B cell (primary cell): ENCODE results near the gene ORC2. TPM values are rescaled to one million over a fixed set of nuclear protein-coding genes. Genes with fewer than 3 reads are reported as not detected.

Experiments used
- ATAC-seq: fragments of 200-7000 bp; cut with Tn5 transposase; one replicate; pipeline ENCODE4 v1.10.0; 2021; ENCODE audit warnings: low read depth, mild to moderate bottlenecking, moderate number of reproducible peaks, moderate library complexity
- CTCF ChIA-PET: fragments of 350-600 bp; sonication (Branson Sonifier 250); formaldehyde crosslinking; loops from one replicate; lab custom pipeline; 2021; ENCODE audit warnings: antibody characterized with exemption, inconsistent platforms; lab: Charles Lee
- POLR2A ChIA-PET: fragments of 350-600 bp; sonication (Branson Sonifier 250); formaldehyde crosslinking; loops from one replicate; lab custom pipeline; 2021; ENCODE audit warnings: antibody characterized with exemption; lab: Charles Lee
- DNase-seq: peaks from one replicate; pipeline ENCODE4 v3.0.0; 2013
- H2AFZ ChIP-seq: 2 replicates; pipeline ENCODE4 v1.6.1; 2012; ENCODE audit warnings: mild to moderate bottlenecking, low read depth, low read length; ENCODE audit not compliant: insufficient read depth, poor library complexity, severe bottlenecking
- H3K27ac ChIP-seq, 2 donors: 1 replicate in 1 of 2; 2 replicates in 1 of 2; pipeline ENCODE4 v1.5.1; 2012 to 2013; ENCODE audit warnings: low read length in 2 of 2, mild to moderate bottlenecking in 2 of 2, moderate library complexity in 1 of 2
- H3K27me3 ChIP-seq, 4 experiments: fragments of 200-600 bp in 1 of 4; sonication (generic) in 1 of 4; replicated peaks in 1 of 4; 1 replicate in 2 of 4; 2 replicates in 2 of 4; pipeline versions ENCODE4 v1.6.1 to v1.7.0; 2013 to 2016; ENCODE audit warnings: low read length in 3 of 4, mild to moderate bottlenecking in 2 of 4, mixed read lengths in 1 of 4, moderate library complexity in 1 of 4; ENCODE audit not compliant: insufficient read depth in 4 of 4, control insufficient read depth in 3 of 4; ENCODE audit errors: control extremely low read depth in 1 of 4
- H3K36me3 ChIP-seq, 2 experiments: replicated peaks in 1 of 2; 1 replicate in 1 of 2; 2 replicates in 1 of 2; pipeline versions ENCODE4 v1.6.1 to v1.7.1; 2013; ENCODE audit warnings: low read length in 1 of 2; ENCODE audit not compliant: insufficient read depth in 2 of 2, control insufficient read depth in 1 of 2; ENCODE audit errors: control extremely low read depth in 1 of 2, extremely low read depth in 1 of 2
- H3K4me1 ChIP-seq, 2 donors: fragments of 200-600 bp in 1 of 2; sonication (generic) in 1 of 2; 1 replicate in 1 of 2; 2 replicates in 1 of 2; pipeline versions ENCODE4 v1.5.1 to v1.6.1; 2013 to 2017; ENCODE audit warnings: low read length in 2 of 2; ENCODE audit not compliant: control insufficient read depth in 2 of 2, insufficient read depth in 2 of 2
- H3K4me2 ChIP-seq: replicated peaks from 2 replicates; pipeline ENCODE3; 2012; ENCODE audit warnings: mild to moderate bottlenecking, low read depth, low read length; ENCODE audit not compliant: poor library complexity, severe bottlenecking
- H3K4me3 ChIP-seq, 5 experiments: fragments of 200-600 bp in 1 of 5; sonication (generic) in 1 of 5; 1 replicate in 3 of 5; 2 replicates in 2 of 5; pipeline versions ENCODE4 v1.5.1 to v1.7.0; 2011 to 2016; ENCODE audit warnings: low read length in 4 of 5, mild to moderate bottlenecking in 4 of 5, low read depth in 2 of 5, control low read depth in 1 of 5, moderate library complexity in 1 of 5; ENCODE audit not compliant: insufficient read depth in 1 of 5; ENCODE audit errors: control extremely low read depth in 1 of 5, extremely low read depth in 1 of 5
- H3K79me2 ChIP-seq: fragments of 200-600 bp; sonication (generic); one replicate; pipeline ENCODE4 v1.6.0; 2016; ENCODE audit warnings: low read length; ENCODE audit not compliant: control insufficient read depth, insufficient read depth
- H3K9ac ChIP-seq: fragments of 200-600 bp; sonication (generic); 2 replicates; pipeline ENCODE4 v1.6.1; 2017; ENCODE audit warnings: mild to moderate bottlenecking, low read length, moderate library complexity
- H3K9me3 ChIP-seq, 3 donors: one replicate each; pipeline versions ENCODE4 v1.6.1 to v1.7.1; 2013; ENCODE audit warnings: low read length in 2 of 3; ENCODE audit not compliant: control insufficient read depth in 2 of 3, insufficient read depth in 1 of 3; ENCODE audit errors: control extremely low read depth in 1 of 3
- H4K20me1 ChIP-seq: 2 replicates; pipeline ENCODE4 v1.6.0; 2012; ENCODE audit warnings: mild to moderate bottlenecking, low read length; ENCODE audit not compliant: insufficient read depth, control insufficient read depth, poor library complexity, severe bottlenecking
- H3K27ac Mint-ChIP-seq: one replicate; pipeline ENCODE4 v1.8.0; 2021; ENCODE audit warnings: mixed read lengths
- H3K27me3 Mint-ChIP-seq: one replicate; pipeline ENCODE4 v1.8.0; 2021; ENCODE audit warnings: mixed read lengths
- H3K4me1 Mint-ChIP-seq: one replicate; pipeline ENCODE4 v1.8.0; 2021; ENCODE audit warnings: mixed read lengths
- H3K4me3 Mint-ChIP-seq: one replicate; pipeline ENCODE4 v1.8.0; 2021; ENCODE audit warnings: mixed read lengths
- H3K9me3 Mint-ChIP-seq: one replicate; pipeline ENCODE4 v1.8.0; 2022; ENCODE audit warnings: mixed read lengths; ENCODE audit not compliant: insufficient read depth
- EZH2 ChIP-seq: IDR thresholded peaks from 2 replicates; pipeline ENCODE4 v1.6.1; 2012; ENCODE audit warnings: borderline replicate concordance, low read depth, mild to moderate bottlenecking, moderate library complexity, low read length; ENCODE audit not compliant: insufficient read depth, poor library complexity, severe bottlenecking
- WGBS: methylation state at CpG from one replicate; pipeline ENCODE4 v1.1.5; 2013; ENCODE audit warnings: missing lambda C conversion rate; ENCODE audit not compliant: insufficient coverage; 5-methylcytosine and 5-hydroxymethylcytosine counted together
- intact Hi-C: fragments of 100-400 bp; cut with micrococcal nuclease; formaldehyde crosslinking; loops from one replicate; pipeline ENCODE4 v1.10.0; 2022
- polyA plus RNA-seq: library from polyadenylated mRNA; depleted of rRNA; stranded (reverse); fragments of >200 nt; gene quantifications from 2 replicates; pipeline ENCODE4 v1.2.3, GENCODE V29; 2012
- total RNA-seq, 2 donors: library from RNA; stranded (reverse); fragments of 120-200 nt in 1 of 2; gene quantifications; 1 replicate in 1 of 2; 2 replicates in 1 of 2; pipeline versions ENCODE4 v1.2.3 to v1.2.4, GENCODE V29; 2013 to 2022
- TF ChIP-seq, protein P1 (sequence below): fragments of 200-600 bp; IDR thresholded peaks from one replicate; pipeline ENCODE4 v1.8.0; 2022; ENCODE audit warnings: antibody characterized with exemption, mild to moderate bottlenecking

ORC2 gene
- total and polyA plus RNA-seq, 2 donors (not counting 1 experiment from before 2014, with no cell fraction given) = 6.4 to 50.6 TPM

DNA sequence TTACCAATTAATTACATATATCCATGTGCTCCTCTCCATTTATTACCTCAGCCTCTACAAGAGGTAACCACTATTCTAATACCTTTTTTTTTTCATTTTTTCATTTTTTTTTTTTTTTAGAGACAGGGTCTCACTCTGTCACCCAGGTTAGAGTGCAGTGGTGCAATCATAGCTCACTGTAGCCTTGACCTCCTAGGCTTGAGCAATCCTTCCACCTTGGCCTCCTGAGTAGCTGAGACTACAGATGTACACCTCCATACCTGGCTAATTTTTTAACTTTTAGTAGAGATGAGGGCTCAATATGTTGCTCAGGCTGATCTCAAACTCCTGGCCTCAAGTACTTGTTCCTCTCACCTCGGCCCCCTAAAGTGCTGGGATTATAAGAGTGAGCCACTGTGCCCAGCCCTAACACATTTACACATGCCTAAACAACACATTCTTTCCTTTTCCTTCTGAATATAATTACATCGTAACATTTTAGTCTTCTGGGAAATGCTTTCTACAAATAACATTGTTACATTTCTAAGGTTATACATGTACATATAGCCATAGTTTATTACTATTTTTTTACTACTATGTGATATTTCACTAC is 85.1 kb downstream of the ORC2 start:
- H3K27me3 Mint-ChIP-seq = no peaks in the 10 kb centered on the region
- Histone ChIP-seq H3K4me2 (no peak overlapping the region), H3K27me3 (no peaks in the 10 kb centered on the region), H3K9me3 (no peaks in the 10 kb centered on the region), H3K79me2 (peaks cover 13% of the 10 kb centered on the region), H3K36me3 (peaks cover 3 to 76% of the 10 kb centered on the region in 2 experiments), H4K20me1 (no peaks in the 10 kb centered on the region), H3K27ac (no peak overlapping the region), H2AFZ (no peak overlapping the region), H3K4me1 (no peaks in the 10 kb centered on the region), H3K9ac (no peak overlapping the region), H3K4me3 (no peak overlapping the region)
- H3K4me1 Mint-ChIP-seq = no peaks in the 10 kb centered on the region
- no peak overlapping the region for H3K27ac Mint-ChIP-seq
- no peaks in the 10 kb centered on the region for H3K9me3 Mint-ChIP-seq
- H3K4me3 Mint-ChIP-seq = no peak overlapping the region
- POLR2A ChIA-PET = interaction anchor here (0.7 kb wide), 1 partner anchor 115 kb away, joined by 3 read pairs; no protein-coding TSS in a partner anchor
- 80% methylated on average over 1 of the region's 2 CpGs for WGBS
- CTCF ChIA-PET = interaction anchor here (1.0 kb wide), 1 partner anchor 23 kb away, joined by 3 read pairs; no protein-coding TSS in a partner anchor
- TF ChIP-seq EZH2 = no peak
- TF ChIP-seq, protein P1, sequence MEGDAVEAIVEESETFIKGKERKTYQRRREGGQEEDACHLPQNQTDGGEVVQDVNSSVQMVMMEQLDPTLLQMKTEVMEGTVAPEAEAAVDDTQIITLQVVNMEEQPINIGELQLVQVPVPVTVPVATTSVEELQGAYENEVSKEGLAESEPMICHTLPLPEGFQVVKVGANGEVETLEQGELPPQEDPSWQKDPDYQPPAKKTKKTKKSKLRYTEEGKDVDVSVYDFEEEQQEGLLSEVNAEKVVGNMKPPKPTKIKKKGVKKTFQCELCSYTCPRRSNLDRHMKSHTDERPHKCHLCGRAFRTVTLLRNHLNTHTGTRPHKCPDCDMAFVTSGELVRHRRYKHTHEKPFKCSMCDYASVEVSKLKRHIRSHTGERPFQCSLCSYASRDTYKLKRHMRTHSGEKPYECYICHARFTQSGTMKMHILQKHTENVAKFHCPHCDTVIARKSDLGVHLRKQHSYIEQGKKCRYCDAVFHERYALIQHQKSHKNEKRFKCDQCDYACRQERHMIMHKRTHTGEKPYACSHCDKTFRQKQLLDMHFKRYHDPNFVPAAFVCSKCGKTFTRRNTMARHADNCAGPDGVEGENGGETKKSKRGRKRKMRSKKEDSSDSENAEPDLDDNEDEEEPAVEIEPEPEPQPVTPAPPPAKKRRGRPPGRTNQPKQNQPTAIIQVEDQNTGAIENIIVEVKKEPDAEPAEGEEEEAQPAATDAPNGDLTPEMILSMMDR = no peak
- no peak for DNase-seq
- no peak for ATAC-seq
- intact Hi-C loops = no loop called here

- no peaks in the 10 kb centered on the region for H3K9me3 ChIP-seq
- Mint-ChIP-seq H3K27ac (no peak overlapping the region), H3K4me1 (no peaks in the 10 kb centered on the region), H3K27me3 (no peaks in the 10 kb centered on the region), H3K9me3 (no peaks in the 10 kb centered on the region), H3K4me3 (no peak overlapping the region)
- no peaks in the 10 kb centered on the region for H3K4me1 ChIP-seq
- no peak overlapping the region for H3K9ac ChIP-seq
- DNase-seq = no peak
- no peak overlapping the region for H3K27ac ChIP-seq
- H2AFZ ChIP-seq = no peak overlapping the region
- H3K4me3 ChIP-seq = no peak overlapping the region
- TF ChIP-seq, protein P1 = no peak
- no peak for TF ChIP-seq EZH2
- POLR2A ChIA-PET = interaction anchor here (0.7 kb wide), 1 partner anchor 114 kb away, joined by 3 read pairs; no protein-coding TSS in a partner anchor
- peaks cover 6 to 76% of the 10 kb centered on the region in 2 experiments for H3K36me3 ChIP-seq
- no peak for ATAC-seq
- peaks cover 16% of the 10 kb centered on the region for H3K79me2 ChIP-seq
- H4K20me1 ChIP-seq = no peaks in the 10 kb centered on the region
- intact Hi-C loops = no loop called here
- H3K27me3 ChIP-seq = no peaks in the 10 kb centered on the region
- no peak overlapping the region for H3K4me2 ChIP-seq
- CTCF ChIA-PET = no interaction called here
These were observed 86.0 kb downstream of the ORC2 start for GRCh38 chr2:200877443-200877842.
